Breast epithelium (tissue), 3 donors: ENCODE measurements around the gene FOXRED2.

Source experiments
- CTCF ChIP-seq, 3 donors: fragments of 450-650 bp; IDR thresholded peaks; one replicate each; pipeline ENCODE4 v1.5.1; 2016 to 2017; ENCODE audit warnings: antibody characterized with exemption in 3 of 3, mild to moderate bottlenecking in 3 of 3, moderate library complexity in 3 of 3
- POLR2A ChIP-seq: fragments of 450-650 bp; IDR thresholded peaks from one replicate; pipeline ENCODE4 v1.6.1; 2016; ENCODE audit warnings: antibody characterized with exemption, mild to moderate bottlenecking, moderate library complexity

DNA sequence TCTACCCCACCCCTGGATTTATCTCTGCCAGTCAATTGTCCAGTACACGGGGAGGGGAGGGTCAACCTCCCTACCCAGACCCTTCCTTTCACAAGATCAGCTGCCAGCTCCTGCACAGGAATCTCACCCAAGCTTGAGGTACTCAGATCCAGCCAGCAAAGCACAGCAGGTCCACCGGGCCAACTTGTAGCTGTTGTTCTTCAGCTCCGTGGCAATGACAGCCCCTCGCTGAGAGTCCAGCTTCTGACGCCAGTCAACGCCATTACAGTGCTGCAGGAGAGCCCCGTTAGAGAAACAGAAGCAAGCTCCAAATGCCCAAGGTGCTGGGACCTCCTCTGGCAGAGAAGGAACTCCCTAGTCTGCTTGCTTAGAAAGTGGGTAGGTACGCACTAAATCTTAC is 5.5 kb upstream of the FOXRED2 start:
- TF ChIP-seq CTCF (IDR thresholded peaks at IDR 0.05) = no peak
- no peak for TF ChIP-seq POLR2A
